ENCODE results near the gene GARIN5A. TPM values are rescaled to one million over a fixed set of nuclear protein-coding genes. Genes with fewer than 3 reads are reported as not detected.

GARIN5A gene
- total RNA-seq, 2 experiments from 2014 or later, result 0.50 to 0.57 TPM

GRCh38 chr19:50461066-50461875 lies 15.4 kb downstream of the GARIN5A start:
- peaks cover 6% of the 10 kb centered on the region for H3K27me3 Mint-ChIP-seq
- DNase-seq, result peak; percentile 70
- H3K36me3 Mint-ChIP-seq, result no peaks in the 10 kb centered on the region
- no peaks in the 10 kb centered on the region for H3K9me3 Mint-ChIP-seq
- peak; percentile 77 for ATAC-seq (ENCODE audit: low read depth)
- H3K4me3 Mint-ChIP-seq, result no peak overlapping the region
- POLR2A ChIA-PET, result interaction anchor here (1.0 to 2.9 kb wide), 2 partner anchors 77 to 104 kb away, joined by 5 to 10 read pairs; partner anchors contain the start of gene POLD1
- H3K27ac Mint-ChIP-seq, result no peak overlapping the region
- peaks cover 9% of the 10 kb centered on the region for H3K4me1 Mint-ChIP-seq

DNA sequence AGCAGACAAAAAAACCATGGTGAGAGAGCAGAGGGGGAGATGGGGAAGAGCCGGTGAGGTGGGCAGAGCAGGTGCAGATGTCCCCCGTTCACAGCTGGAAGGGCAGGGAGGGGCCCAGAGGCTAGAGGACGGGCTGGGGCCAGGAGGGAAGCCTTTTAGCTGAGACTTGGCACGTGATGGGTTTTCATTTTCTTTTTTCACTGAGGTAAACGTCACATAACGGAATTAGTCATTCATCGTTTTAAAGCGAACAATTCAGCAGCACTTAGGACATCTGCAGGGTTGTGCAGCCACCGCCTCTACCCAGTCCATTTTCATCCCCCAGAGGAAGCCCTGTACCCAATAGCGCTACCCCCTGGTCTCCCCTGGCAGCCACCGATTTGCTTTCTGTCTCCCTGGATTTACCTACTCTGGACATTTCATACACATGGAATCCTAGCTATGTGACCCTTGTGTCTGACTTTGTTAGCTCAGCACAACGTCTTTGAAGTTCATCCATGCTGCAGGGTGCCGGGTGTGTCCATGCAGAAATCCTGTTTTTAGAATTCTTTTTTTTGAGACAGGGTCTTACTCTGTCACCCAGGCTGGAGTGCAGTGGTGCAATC lies 16.4 kb downstream of the GARIN5A start:
- ATAC-seq (ENCODE audit: low read depth), result peak; percentile 35
- Mint-ChIP-seq H3K4me1 (peaks cover 9% of the 10 kb centered on the region), H3K9me3 (no peaks in the 10 kb centered on the region), H3K27ac (no peak overlapping the region), H3K27me3 (peaks cover 6% of the 10 kb centered on the region), H3K36me3 (no peaks in the 10 kb centered on the region), H3K4me3 (no peak overlapping the region)
- DNase-seq, result no peak
- POLR2A ChIA-PET, result interaction anchor here (1.0 to 2.9 kb wide), 2 partner anchors 76 to 103 kb away, joined by 5 to 10 read pairs; partner anchors contain the start of gene POLD1

GRCh38 chr19:50459638-50460037 lies 17.0 kb downstream of the GARIN5A start:
- POLR2A ChIA-PET, result no interaction called here
- H3K27ac Mint-ChIP-seq, result peak overlapping the region; percentile 11
- ATAC-seq (ENCODE audit: low read depth) (no peak), DNase-seq (no peak)
- no peaks in the 10 kb centered on the region for H3K36me3 Mint-ChIP-seq
- no peak overlapping the region for H3K4me3 Mint-ChIP-seq
- peaks cover 8% of the 10 kb centered on the region for H3K27me3 Mint-ChIP-seq
- H3K9me3 Mint-ChIP-seq, result no peaks in the 10 kb centered on the region
- peaks cover 9% of the 10 kb centered on the region for H3K4me1 Mint-ChIP-seq

DNA sequence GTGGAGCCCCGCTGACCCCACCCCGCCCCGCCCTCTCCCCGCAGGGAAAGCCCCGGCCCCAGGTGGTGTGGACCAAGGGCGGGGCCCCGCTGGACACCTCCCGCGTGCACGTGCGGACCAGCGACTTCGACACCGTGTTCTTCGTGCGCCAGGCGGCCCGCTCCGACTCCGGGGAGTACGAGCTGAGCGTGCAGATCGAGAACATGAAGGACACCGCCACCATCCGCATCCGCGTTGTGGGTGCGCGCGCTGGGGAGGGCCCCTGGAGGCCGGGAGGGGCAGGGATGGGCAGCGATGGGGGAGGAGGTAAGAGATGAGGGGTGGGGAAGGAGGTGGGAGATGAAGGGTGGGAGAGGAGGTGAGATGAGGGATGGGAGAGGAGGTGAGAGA lies 17.6 kb downstream of the GARIN5A start:
- no peak for DNase-seq
- no peaks in the 10 kb centered on the region for H3K36me3 Mint-ChIP-seq
- H3K9me3 Mint-ChIP-seq, result no peaks in the 10 kb centered on the region
- H3K4me3 Mint-ChIP-seq, result no peak overlapping the region
- POLR2A ChIA-PET, result no interaction called here
- peaks cover 8% of the 10 kb centered on the region for H3K27me3 Mint-ChIP-seq
- ATAC-seq (ENCODE audit: low read depth), result no peak
- H3K4me1 Mint-ChIP-seq, result peaks cover 9% of the 10 kb centered on the region
- no peak overlapping the region for H3K27ac Mint-ChIP-seq

DNA sequence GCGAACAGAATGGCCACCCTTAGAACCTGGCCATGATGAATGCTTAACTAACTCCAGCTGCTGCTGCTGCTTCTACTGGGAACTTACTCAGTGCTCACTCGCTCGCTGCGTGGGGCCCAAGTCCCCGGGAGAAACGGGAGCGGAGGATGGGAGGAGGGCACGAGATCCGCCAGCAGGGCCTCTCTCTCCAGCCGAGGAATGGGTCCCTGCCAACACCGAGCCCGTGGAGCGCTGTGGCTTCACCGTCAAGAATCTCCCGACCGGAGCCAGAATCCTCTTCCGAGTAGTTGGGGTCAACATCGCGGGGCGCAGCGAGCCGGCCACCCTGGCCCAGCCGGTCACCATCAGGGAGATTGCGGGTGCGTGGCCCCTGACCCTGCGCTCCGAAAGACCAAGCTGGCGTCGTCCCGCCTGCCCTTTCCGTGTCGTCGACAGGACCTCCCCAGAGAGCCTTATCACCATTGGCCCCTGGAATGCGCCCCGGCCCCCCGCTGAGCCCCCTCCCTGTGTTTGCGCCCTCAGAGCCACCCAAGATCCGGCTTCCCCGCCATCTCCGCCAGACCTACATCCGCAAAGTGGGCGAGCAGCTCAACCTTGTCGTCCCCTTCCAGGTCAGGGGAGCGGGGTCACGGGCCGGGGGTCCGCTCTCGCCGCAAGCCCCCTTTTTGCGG lies 18.1 kb downstream of the GARIN5A start:
- POLR2A ChIA-PET, result no interaction called here
- Mint-ChIP-seq H3K27me3 (peaks cover 8% of the 10 kb centered on the region), H3K27ac (no peak overlapping the region), H3K4me3 (no peak overlapping the region), H3K4me1 (peaks cover 9% of the 10 kb centered on the region), H3K9me3 (no peaks in the 10 kb centered on the region), H3K36me3 (no peaks in the 10 kb centered on the region)
- no peak for DNase-seq
- ATAC-seq (ENCODE audit: low read depth), result no peak

DNA sequence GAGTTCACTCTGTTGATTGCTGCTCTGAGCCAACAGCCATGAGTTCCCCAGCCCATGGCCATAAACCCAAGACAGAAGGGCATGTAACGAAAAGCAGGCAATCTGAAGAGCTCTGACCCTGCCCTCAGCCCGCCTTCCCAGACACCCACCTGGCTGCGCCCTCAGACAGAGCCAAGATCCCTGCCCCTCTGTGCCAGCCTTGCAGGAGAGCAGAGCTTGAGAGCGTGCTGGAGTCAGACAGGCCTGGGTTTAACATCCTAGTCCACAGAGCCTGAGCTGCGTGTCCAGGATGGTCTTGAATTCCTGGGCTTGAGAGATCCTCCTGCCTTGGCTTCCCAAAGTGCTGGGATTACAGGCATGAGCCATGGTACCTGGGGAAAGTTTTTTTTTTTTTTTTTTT lies 19.3 kb downstream of the GARIN5A start:
- H3K36me3 Mint-ChIP-seq, result no peaks in the 10 kb centered on the region
- peaks cover 9% of the 10 kb centered on the region for H3K4me1 Mint-ChIP-seq
- POLR2A ChIA-PET, result no interaction called here
- no peak overlapping the region for H3K27ac Mint-ChIP-seq
- no peaks in the 10 kb centered on the region for H3K9me3 Mint-ChIP-seq
- no peak overlapping the region for H3K4me3 Mint-ChIP-seq
- DNase-seq (no peak), ATAC-seq (ENCODE audit: low read depth) (no peak)
- peaks cover 8% of the 10 kb centered on the region for H3K27me3 Mint-ChIP-seq

DNA sequence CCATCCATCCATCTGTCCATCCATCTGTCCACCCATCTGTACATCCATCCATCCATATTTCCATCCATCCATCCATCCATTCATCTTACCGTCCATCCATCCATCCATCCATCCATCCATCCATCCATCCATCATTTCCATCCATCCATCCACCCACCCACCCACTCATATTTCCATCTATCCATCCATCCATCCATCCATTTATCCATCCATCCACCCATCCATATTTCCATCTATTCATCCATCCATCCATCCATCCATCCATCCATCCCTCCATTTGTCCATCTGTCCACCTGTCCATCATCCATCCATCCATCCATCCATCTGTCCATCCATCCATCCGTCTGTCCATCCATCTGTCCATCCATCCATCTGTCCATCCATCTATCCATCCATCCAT lies 20.7 kb downstream of the GARIN5A start:
- Mint-ChIP-seq H3K27ac (no peak overlapping the region), H3K27me3 (peaks cover 6% of the 10 kb centered on the region), H3K4me3 (no peak overlapping the region), H3K36me3 (no peaks in the 10 kb centered on the region), H3K4me1 (peaks cover 4% of the 10 kb centered on the region), H3K9me3 (no peaks in the 10 kb centered on the region)
- ATAC-seq (ENCODE audit: low read depth), result no peak
- DNase-seq, result no peak
- POLR2A ChIA-PET, result no interaction called here

DNA sequence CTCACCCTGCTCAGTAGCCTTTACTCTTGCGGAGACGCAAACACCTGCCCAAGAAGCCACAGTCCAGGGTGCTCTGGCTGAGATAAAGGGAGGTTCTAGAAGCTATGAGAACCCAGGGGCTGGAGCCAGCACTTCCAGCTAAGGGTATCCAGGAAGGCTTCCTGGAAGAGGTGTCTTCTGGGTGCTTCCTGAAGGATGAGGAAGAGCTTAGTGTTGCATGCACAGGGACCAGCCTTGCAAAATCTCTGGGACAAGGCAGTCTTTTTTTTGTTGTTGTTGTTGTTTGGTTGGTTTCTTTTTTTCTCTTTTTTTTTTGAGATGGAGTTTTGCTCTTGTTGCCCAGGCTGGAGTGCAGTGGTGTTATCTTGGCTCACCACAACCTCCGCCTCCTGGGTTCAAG lies 23.4 kb downstream of the GARIN5A start:
- no peak for DNase-seq
- POLR2A ChIA-PET, result no interaction called here
- no peak for ATAC-seq (ENCODE audit: low read depth)
- no peaks in the 10 kb centered on the region for H3K36me3 Mint-ChIP-seq
- H3K4me3 Mint-ChIP-seq, result no peak overlapping the region
- H3K27ac Mint-ChIP-seq, result no peak overlapping the region
- H3K4me1 Mint-ChIP-seq, result no peaks in the 10 kb centered on the region
- H3K27me3 Mint-ChIP-seq, result peaks cover 2% of the 10 kb centered on the region
- no peaks in the 10 kb centered on the region for H3K9me3 Mint-ChIP-seq

GRCh38 chr19:50451223-50451534 lies 25.5 kb downstream of the GARIN5A start:
- POLR2A ChIA-PET, result no interaction called here
- H3K27ac Mint-ChIP-seq, result no peak overlapping the region
- ATAC-seq (ENCODE audit: low read depth), result no peak
- peaks cover 5% of the 10 kb centered on the region for H3K9me3 Mint-ChIP-seq
- no peaks in the 10 kb centered on the region for H3K36me3 Mint-ChIP-seq
- H3K4me1 Mint-ChIP-seq, result no peaks in the 10 kb centered on the region
- H3K4me3 Mint-ChIP-seq, result no peak overlapping the region
- no peak for DNase-seq
- H3K27me3 Mint-ChIP-seq, result peaks cover 2% of the 10 kb centered on the region

DNA sequence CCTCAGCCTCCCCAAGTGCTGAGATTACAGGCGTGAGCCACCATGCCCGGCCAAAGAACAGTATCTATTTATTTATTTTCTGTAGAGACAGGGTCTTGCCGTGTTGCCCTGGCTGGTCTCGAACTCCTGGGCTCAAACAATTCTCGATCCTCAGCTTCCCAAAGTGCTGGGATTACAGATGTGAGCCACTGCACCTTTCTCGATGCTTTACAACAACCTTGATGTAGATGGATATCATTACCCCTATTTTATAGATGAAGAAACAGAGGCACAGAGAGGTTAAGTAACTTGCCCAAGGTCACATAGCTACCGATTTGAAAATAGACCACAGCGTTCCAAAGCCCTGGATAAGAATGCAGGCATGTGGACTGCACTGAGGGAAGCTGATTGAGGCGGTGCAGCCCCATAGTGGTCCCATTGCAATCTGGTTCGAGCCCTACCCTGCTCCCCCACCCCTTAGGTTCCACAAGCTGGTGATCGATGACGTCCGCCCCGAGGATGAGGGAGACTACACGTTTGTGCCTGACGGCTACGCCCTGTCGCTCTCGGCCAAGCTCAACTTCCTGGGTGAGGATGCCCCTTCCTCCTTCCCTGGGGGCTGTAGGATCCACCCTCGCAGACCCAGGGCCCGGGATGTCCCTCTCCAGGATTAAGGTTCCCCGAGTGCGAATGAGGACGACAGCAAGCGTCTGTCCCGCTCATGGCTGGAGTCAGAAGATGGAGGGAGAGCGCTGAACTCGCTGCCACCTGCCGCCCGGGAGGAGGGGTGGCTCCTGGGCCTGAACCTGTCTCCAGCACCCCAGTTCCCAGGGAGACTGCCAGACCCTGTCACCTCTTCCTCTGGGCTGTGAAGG lies 26.1 kb downstream of the GARIN5A start:
- Mint-ChIP-seq H3K4me3 (no peak overlapping the region), H3K27me3 (peaks cover 2% of the 10 kb centered on the region), H3K9me3 (peaks cover 5% of the 10 kb centered on the region), H3K27ac (no peak overlapping the region), H3K36me3 (no peaks in the 10 kb centered on the region), H3K4me1 (no peaks in the 10 kb centered on the region)
- POLR2A ChIA-PET, result no interaction called here
- no peak for ATAC-seq (ENCODE audit: low read depth)
- DNase-seq, result no peak

- POLR2A ChIA-PET, result no interaction called here
- DNase-seq, result no peak
- peaks cover 3% of the 10 kb centered on the region for H3K27me3 Mint-ChIP-seq
- H3K9me3 Mint-ChIP-seq, result peaks cover 5% of the 10 kb centered on the region
- no peaks in the 10 kb centered on the region for H3K36me3 Mint-ChIP-seq
- H3K4me1 Mint-ChIP-seq, result peaks cover 2% of the 10 kb centered on the region
- H3K4me3 Mint-ChIP-seq, result no peak overlapping the region
- no peak for ATAC-seq (ENCODE audit: low read depth)
- no peak overlapping the region for H3K27ac Mint-ChIP-seq
These were observed 27.3 kb downstream of the GARIN5A start for GRCh38 chr19:50449236-50449899.

- Mint-ChIP-seq H3K4me3 (no peak overlapping the region), H3K9me3 (peaks cover 5% of the 10 kb centered on the region), H3K27me3 (peaks cover 8% of the 10 kb centered on the region), H3K27ac (no peak overlapping the region), H3K4me1 (peaks cover 4% of the 10 kb centered on the region), H3K36me3 (no peaks in the 10 kb centered on the region)
- DNase-seq (no peak), ATAC-seq (ENCODE audit: low read depth) (no peak)
- POLR2A ChIA-PET, result no interaction called here
These were observed 28.9 kb downstream of the GARIN5A start for GRCh38 chr19:50447750-50448149.

DNA sequence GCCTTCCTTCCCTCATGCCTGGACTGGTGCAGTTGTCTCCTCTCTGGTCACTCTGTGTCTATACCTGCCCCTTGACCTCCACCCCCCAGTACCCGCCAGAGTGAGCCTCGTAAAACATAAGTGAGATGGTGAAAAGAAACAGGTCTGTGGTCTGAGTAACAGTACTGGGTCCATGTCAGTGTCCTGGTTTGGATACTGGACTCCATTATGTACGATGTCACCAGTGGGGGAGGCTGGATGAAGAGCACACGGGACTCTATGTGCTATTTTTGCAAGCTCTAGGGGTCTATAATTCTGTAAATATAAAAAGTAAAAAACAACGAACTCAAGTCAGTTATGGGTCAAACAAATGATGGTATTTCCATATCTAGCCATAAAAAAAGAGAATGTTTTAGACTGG lies 29.6 kb downstream of the GARIN5A start:
- Mint-ChIP-seq H3K4me3 (no peak overlapping the region), H3K27ac (no peak overlapping the region)
- POLR2A ChIA-PET, result no interaction called here

More for the DNA sequence above, 29.6 kb downstream of the GARIN5A start:
- Mint-ChIP-seq H3K36me3 (no peaks in the 10 kb centered on the region), H3K4me1 (peaks cover 4% of the 10 kb centered on the region), H3K9me3 (peaks cover 5% of the 10 kb centered on the region), H3K27me3 (peaks cover 8% of the 10 kb centered on the region)
- ATAC-seq (ENCODE audit: low read depth) (no peak), DNase-seq (no peak)
